ENCODE measurements around the gene NOP53.
"Not testable (repeated sequence)": the region's sequence is repeated elsewhere in the genome, so short reads cannot be mapped to it uniquely, and the experiment has no call there.

NOP53 gene

GRCh38 chr19:47768604-47769003 lies 23.3 kb downstream of the NOP53 start:
- Mint-ChIP-seq H3K4me3 (no peak overlapping the region), H3K9me3 (no peaks in the 10 kb centered on the region), H3K36me3 (ENCODE audit: low read depth) (no peaks in the 10 kb centered on the region), H3K4me1 (ENCODE audit: low read depth) (no peaks in the 10 kb centered on the region), H3K27ac (no peak overlapping the region), H3K27me3 (ENCODE audit: low read depth) (no peaks in the 10 kb centered on the region)

DNA sequence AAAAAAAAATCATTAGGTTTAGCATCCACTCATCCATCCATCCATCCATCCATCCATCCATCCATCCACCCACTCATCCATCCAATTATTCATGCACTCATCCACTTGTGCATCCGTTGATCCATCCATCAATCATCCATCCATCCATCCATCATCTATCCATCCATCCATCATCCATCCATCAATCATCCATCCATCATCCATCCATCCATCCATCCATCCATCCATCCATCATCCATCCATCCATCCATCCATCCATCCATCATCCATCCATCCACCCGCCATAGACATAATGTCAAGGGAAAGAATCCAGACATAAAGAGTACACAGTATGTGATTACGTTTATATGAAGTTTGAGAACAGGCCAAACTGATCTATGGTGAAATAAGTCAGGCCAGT lies 24.2 kb downstream of the NOP53 start:
- H3K27me3 Mint-ChIP-seq (ENCODE audit: low read depth): no peaks in the 10 kb centered on the region
- H3K36me3 Mint-ChIP-seq (ENCODE audit: low read depth): no peaks in the 10 kb centered on the region
- H3K27ac Mint-ChIP-seq: no peak overlapping the region
- H3K4me1 Mint-ChIP-seq (ENCODE audit: low read depth): no peaks in the 10 kb centered on the region
- no peaks in the 10 kb centered on the region for H3K9me3 Mint-ChIP-seq
- no peak overlapping the region for H3K4me3 Mint-ChIP-seq

DNA sequence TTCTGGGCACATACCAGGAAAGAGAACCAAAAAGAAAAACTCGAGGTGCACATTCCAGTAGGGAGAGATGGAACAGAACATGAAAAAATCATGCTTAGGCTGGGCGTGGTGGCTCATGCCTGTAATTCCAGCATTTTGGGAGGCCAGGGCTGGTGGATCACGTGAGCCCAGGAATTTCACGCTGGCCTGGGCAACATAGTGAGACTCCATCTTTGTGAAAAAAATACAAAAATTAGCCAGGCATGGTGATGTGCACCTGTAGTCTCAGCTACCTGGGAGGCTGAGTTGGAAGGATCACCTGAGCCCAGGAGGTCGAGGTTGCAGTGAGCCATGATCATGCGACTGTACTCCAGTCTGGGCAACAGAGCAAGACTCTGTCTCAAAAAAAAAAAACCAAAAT lies 25.9 kb downstream of the NOP53 start:
- H3K4me1 Mint-ChIP-seq (ENCODE audit: low read depth); H3K36me3 Mint-ChIP-seq (ENCODE audit: low read depth); H3K27ac Mint-ChIP-seq; H3K9me3 Mint-ChIP-seq; H3K27me3 Mint-ChIP-seq (ENCODE audit: low read depth); H3K4me3 Mint-ChIP-seq: not testable (repeated sequence)

- Mint-ChIP-seq H3K27ac (no peak overlapping the region), H3K27me3 (ENCODE audit: low read depth) (no peaks in the 10 kb centered on the region), H3K9me3 (no peaks in the 10 kb centered on the region), H3K4me1 (ENCODE audit: low read depth) (peaks cover 20% of the 10 kb centered on the region), H3K4me3 (peak overlapping the region; percentile 9), H3K36me3 (ENCODE audit: low read depth) (peaks cover 5% of the 10 kb centered on the region)
These were observed 31.2 kb downstream of the NOP53 start for GRCh38 chr19:47776568-47776967.

DNA sequence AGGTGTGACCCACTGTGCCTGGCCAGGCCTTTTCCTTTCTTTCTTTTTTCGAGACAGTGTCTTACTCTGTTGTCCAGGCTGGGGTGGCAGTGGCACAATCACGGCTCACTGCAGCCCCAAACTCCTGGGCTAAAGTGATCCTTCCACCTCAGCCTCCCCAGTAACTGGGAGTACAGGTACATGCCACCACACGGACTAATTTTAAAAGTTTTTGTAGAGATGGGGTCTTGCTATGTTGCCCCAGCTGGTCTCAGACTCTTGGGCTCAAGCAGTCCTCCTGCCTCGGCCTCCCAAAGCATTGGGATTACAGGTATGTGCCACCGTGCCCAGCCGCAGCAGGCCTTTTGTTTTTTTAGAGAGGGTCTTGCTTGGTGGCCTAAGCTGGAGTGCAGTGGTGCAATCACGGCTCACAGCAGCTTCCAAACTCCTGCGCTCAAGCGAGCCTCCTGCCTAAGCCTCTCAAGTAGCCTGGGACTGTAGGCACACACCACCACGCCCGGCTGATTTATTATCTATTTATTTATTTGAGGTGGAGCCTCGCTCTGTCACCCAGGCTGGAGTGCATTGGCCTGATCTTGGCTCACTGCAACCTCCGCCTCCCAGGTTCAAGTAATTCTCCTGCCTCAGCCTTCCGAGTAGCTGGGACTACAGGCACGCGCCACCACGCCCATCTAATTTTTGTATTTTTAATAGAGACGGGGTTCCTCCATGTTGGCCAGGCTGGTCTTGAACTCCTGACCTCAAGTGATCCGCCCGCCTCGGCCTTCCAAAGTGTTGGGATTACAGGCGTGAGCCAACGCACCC lies 32.1 kb downstream of the NOP53 start:
- H3K36me3 Mint-ChIP-seq (ENCODE audit: low read depth): peaks cover 12% of the 10 kb centered on the region
- H3K4me1 Mint-ChIP-seq (ENCODE audit: low read depth): peaks cover 21% of the 10 kb centered on the region
- H3K4me3 Mint-ChIP-seq: peak overlapping the region; percentile 97
- H3K27me3 Mint-ChIP-seq (ENCODE audit: low read depth); H3K9me3 Mint-ChIP-seq: not testable (repeated sequence)
- peak overlapping the region; percentile 92 for H3K27ac Mint-ChIP-seq

DNA sequence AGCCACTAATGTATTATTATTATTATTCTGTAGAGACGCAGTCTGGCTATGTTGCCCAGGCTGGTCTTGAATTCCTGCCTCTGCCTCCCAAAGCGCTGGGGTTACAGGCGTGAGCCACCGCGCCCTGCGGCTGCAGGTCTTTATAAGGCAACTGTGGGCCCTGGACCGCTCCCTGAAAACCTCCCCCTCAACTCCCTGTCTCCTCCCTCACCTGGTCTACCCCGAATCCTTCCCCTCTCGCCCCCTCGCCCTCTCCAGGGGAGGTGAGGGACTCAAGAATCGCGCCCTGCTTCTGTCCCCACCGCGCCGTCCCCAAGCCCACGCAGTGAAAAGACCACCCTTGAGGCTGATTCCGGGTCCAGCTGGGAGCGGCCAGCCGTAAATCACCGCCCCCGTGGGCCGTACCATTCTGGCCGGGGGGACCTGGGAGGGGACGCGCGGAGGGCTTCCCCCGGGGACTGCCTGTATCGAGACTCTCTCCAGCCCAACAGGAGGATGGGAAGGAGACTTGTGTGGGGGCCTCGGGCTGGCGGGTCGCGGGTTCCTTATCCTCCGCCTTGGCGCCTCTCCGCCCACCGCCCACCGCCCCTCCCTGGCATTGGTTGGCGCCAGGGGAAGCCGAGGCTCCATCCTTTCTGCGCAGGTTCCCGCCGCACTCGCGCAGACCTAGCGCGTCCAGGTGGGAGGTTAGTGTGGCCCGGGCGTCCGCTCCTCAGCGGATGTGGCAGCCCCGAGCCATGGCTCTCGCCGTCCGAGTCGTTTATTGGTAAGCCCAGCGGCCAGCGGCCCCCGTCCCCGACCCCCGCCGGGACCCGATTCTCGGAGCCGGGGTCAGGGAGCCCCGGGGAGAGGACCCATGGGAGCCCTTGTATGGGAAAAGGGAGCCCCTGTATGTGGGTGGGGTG lies 33.0 kb downstream of the NOP53 start, which contains the start of gene SELENOW:
TSS of gene SELENOW (plus strand) at position 655 of the 905 bp plus-strand sequence. CDS start at position 738, 83 bp downstream.
- H3K4me1 Mint-ChIP-seq (ENCODE audit: low read depth): peaks cover 21% of the 10 kb centered on the region
- peak within 1 kb of the TSS; percentile 97 for H3K4me3 Mint-ChIP-seq
- peaks cover 14% of the 10 kb centered on the region for H3K36me3 Mint-ChIP-seq (ENCODE audit: low read depth)
- no peaks in the 10 kb centered on the region for H3K9me3 Mint-ChIP-seq
- H3K27ac Mint-ChIP-seq: peak within 1 kb of the TSS; percentile 92
- no peaks in the 10 kb centered on the region for H3K27me3 Mint-ChIP-seq (ENCODE audit: low read depth)

DNA sequence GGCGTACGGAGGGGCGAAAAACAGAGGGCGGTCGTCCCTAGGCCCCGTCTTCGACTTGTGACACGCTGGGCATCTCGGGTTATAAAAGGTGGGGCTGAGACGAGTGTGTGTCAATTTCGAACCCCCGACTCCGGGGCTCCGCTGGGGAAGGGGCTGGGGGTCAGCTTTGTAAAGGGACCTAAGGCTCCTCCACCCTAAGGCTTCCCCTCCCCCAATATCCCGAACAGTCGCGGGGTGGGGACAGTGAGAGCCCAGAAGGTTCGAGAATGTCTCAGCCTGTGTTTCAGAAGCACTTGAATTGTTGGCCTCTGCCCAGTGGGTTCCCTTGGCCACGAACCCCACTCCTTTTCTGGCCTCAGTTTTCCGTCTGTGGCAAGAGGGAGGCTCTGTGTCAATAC lies 33.6 kb downstream of the NOP53 start:
- Mint-ChIP-seq H3K4me1 (ENCODE audit: low read depth) (peaks cover 23% of the 10 kb centered on the region), H3K4me3 (peak overlapping the region; percentile 97), H3K27me3 (ENCODE audit: low read depth) (no peaks in the 10 kb centered on the region), H3K9me3 (no peaks in the 10 kb centered on the region), H3K27ac (peak overlapping the region; percentile 92), H3K36me3 (ENCODE audit: low read depth) (peaks cover 17% of the 10 kb centered on the region)

DNA sequence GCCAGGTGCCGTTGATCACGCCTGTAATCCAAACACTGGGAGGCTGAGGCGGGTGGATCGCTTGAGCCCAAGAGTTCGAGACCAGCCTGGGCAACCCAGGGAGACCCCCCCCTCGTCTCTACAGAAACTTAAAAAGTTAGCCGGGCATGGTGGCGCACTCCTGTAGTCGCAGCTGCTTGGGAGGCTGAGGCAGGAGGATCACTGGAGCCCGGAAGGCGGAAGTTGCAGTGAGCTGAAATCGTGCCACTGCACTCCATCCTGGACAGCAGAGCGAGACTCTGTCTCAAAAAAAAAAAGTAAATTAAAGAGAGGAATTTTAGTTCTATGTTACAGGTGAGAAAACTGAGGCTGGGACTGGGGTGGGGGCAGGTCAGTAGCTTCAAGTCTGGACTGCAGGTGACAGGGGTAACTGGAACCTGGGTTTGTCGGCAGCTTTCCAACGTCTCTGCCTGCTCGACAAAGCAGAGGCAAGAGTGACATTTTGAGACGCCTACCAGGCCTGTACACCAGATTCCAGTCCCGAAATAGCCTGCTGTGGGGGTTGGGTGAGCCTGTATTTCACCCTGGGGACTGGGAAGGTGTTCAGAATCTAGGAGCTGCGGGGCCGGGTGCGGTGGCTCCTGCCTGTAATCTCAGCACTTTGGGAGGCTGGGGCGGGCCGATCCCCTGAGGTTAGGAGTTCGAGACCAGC lies 34.3 kb downstream of the NOP53 start:
- Mint-ChIP-seq H3K9me3 (no peaks in the 10 kb centered on the region), H3K27ac (peak overlapping the region; percentile 92), H3K27me3 (ENCODE audit: low read depth) (no peaks in the 10 kb centered on the region), H3K4me3 (peak overlapping the region; percentile 97), H3K36me3 (ENCODE audit: low read depth) (peaks cover 23% of the 10 kb centered on the region), H3K4me1 (ENCODE audit: low read depth) (peaks cover 23% of the 10 kb centered on the region)

- H3K36me3 Mint-ChIP-seq (ENCODE audit: low read depth): peaks cover 23% of the 10 kb centered on the region
- H3K4me1 Mint-ChIP-seq (ENCODE audit: low read depth): peaks cover 23% of the 10 kb centered on the region
These were observed 34.8 kb downstream of the NOP53 start for GRCh38 chr19:47780215-47780551.

GRCh38 chr19:47781590-47782262 lies 36.4 kb downstream of the NOP53 start:
- no peaks in the 10 kb centered on the region for H3K9me3 Mint-ChIP-seq
- no peaks in the 10 kb centered on the region for H3K27me3 Mint-ChIP-seq (ENCODE audit: low read depth)
- peaks cover 25% of the 10 kb centered on the region for H3K36me3 Mint-ChIP-seq (ENCODE audit: low read depth)
- H3K4me3 Mint-ChIP-seq: no peak overlapping the region
- H3K4me1 Mint-ChIP-seq (ENCODE audit: low read depth): peaks cover 23% of the 10 kb centered on the region
- peak overlapping the region; percentile 52 for H3K27ac Mint-ChIP-seq

More at GRCh38 chr19:47780215-47780551, 34.8 kb downstream of the NOP53 start:
- H3K27ac Mint-ChIP-seq: peak overlapping the region; percentile 74
- H3K4me3 Mint-ChIP-seq: peak overlapping the region; percentile 97
- no peaks in the 10 kb centered on the region for H3K27me3 Mint-ChIP-seq (ENCODE audit: low read depth)
- H3K9me3 Mint-ChIP-seq: no peaks in the 10 kb centered on the region

- peaks cover 20% of the 10 kb centered on the region for H3K36me3 Mint-ChIP-seq (ENCODE audit: low read depth)
- H3K27ac Mint-ChIP-seq: no peak overlapping the region
These were observed 41.2 kb downstream of the NOP53 start for GRCh38 chr19:47786566-47786965.

DNA sequence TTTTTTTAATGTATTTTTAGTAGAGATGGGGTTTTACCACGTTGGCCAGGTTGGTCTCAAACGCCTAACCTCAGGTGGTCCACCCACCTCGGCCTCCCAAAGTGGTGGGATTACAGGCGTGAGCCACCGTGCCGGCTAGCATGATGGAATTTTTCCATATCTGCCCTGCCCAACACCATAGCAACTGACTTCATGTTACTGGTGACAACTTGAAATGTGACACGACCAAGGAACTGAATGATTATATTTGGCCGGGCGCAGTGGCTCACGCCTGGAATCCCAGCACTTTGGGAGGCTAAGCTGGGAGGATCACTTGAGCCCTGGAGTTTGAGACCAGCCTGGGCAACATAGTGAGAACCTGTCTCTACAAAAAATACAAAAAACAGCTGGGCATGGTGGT lies 42.0 kb downstream of the NOP53 start:
- H3K27me3 Mint-ChIP-seq (ENCODE audit: low read depth); H3K27ac Mint-ChIP-seq; H3K4me1 Mint-ChIP-seq (ENCODE audit: low read depth); H3K9me3 Mint-ChIP-seq; H3K4me3 Mint-ChIP-seq: not testable (repeated sequence)
- H3K36me3 Mint-ChIP-seq (ENCODE audit: low read depth): peaks cover 14% of the 10 kb centered on the region

More at GRCh38 chr19:47786566-47786965, 41.2 kb downstream of the NOP53 start:
- Mint-ChIP-seq H3K4me3 (no peak overlapping the region), H3K4me1 (ENCODE audit: low read depth) (peaks cover 4% of the 10 kb centered on the region), H3K9me3 (no peaks in the 10 kb centered on the region), H3K27me3 (ENCODE audit: low read depth) (no peaks in the 10 kb centered on the region)

- H3K27me3 Mint-ChIP-seq (ENCODE audit: low read depth); H3K27ac Mint-ChIP-seq; H3K4me3 Mint-ChIP-seq; H3K36me3 Mint-ChIP-seq (ENCODE audit: low read depth); H3K9me3 Mint-ChIP-seq; H3K4me1 Mint-ChIP-seq (ENCODE audit: low read depth): not testable (repeated sequence)
These were observed 44.5 kb downstream of the NOP53 start for GRCh38 chr19:47789811-47790210.

GRCh38 chr19:47790398-47790814 lies 45.1 kb downstream of the NOP53 start:
- Mint-ChIP-seq H3K27ac (no peak overlapping the region), H3K27me3 (ENCODE audit: low read depth) (no peaks in the 10 kb centered on the region), H3K4me1 (ENCODE audit: low read depth) (peaks cover 1% of the 10 kb centered on the region), H3K36me3 (ENCODE audit: low read depth) (peaks cover 1% of the 10 kb centered on the region), H3K4me3 (no peak overlapping the region), H3K9me3 (peaks cover 3% of the 10 kb centered on the region)
